Sigmoid colon (tissue), 4 donors: Measurements from ENCODE around the gene TTC39A.

Experiments used
- POLR2A ChIP-seq, 2 donors: fragments of 450-650 bp; IDR thresholded peaks; one replicate each; pipeline ENCODE4 v1.6.1; 2016; ENCODE audit warnings: antibody characterized with exemption in 2 of 2, mild to moderate bottlenecking in 2 of 2, moderate library complexity in 2 of 2
- POLR2AphosphoS5 ChIP-seq, 4 donors: sonication (generic); formaldehyde crosslinking; IDR thresholded peaks; one replicate each; pipeline ENCODE4 v1.6.1; 2017; ENCODE audit warnings: antibody characterized with exemption in 4 of 4
- TF ChIP-seq, protein P1 (sequence below), 4 experiments: fragments of 450-650 bp in 3 of 4; fragments of 200-600 bp in 1 of 4; IDR thresholded peaks; one replicate each; pipeline ENCODE4 v1.5.1; 2016 to 2019; ENCODE audit warnings: antibody characterized with exemption in 4 of 4, mild to moderate bottlenecking in 3 of 4, moderate library complexity in 2 of 4

DNA sequence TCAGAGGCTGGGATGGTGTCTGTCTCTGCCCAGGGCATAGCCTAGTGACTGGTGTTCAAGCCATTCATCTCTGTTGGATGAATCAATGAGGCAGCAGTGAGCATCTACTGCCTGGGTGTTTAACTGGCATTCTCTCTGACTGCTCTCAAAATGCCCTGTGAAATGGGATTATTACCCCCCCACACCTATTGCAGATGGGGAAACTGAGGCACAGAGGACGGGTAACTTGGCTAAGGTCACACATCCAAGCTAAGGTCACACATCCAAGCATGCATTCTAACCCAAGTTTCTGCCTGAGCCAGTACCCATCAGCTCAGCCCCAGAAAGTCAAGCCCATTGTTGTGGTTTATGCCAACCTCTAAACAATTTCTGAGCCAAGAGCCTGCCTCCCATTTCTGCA, 5.0 kb downstream of the TTC39A start:
- no peak for TF ChIP-seq POLR2A (IDR thresholded peaks at IDR 0.05)
- no peak for TF ChIP-seq POLR2AphosphoS5 (IDR thresholded peaks at IDR 0.05)
- TF ChIP-seq, protein P1, sequence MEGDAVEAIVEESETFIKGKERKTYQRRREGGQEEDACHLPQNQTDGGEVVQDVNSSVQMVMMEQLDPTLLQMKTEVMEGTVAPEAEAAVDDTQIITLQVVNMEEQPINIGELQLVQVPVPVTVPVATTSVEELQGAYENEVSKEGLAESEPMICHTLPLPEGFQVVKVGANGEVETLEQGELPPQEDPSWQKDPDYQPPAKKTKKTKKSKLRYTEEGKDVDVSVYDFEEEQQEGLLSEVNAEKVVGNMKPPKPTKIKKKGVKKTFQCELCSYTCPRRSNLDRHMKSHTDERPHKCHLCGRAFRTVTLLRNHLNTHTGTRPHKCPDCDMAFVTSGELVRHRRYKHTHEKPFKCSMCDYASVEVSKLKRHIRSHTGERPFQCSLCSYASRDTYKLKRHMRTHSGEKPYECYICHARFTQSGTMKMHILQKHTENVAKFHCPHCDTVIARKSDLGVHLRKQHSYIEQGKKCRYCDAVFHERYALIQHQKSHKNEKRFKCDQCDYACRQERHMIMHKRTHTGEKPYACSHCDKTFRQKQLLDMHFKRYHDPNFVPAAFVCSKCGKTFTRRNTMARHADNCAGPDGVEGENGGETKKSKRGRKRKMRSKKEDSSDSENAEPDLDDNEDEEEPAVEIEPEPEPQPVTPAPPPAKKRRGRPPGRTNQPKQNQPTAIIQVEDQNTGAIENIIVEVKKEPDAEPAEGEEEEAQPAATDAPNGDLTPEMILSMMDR (IDR thresholded peaks at IDR 0.05), result no peak
